Muscle of leg (tissue), 11 donors: Measurements from ENCODE around the gene PLEKHA1. TPM values are rescaled to one million over a fixed set of nuclear protein-coding genes. Genes with fewer than 3 reads are reported as not detected.

Experiments used
- DNase-seq: peaks from one replicate; pipeline ENCODE4 v3.0.0; 2013
- H3K27ac ChIP-seq: one replicate; pipeline ENCODE4 v1.5.1; 2013; ENCODE audit warnings: mild to moderate bottlenecking, low read length, control low read depth
- H3K27me3 ChIP-seq: one replicate; pipeline ENCODE4 v1.6.1; 2013; ENCODE audit warnings: low read length; ENCODE audit not compliant: control insufficient read depth, insufficient read depth
- H3K36me3 ChIP-seq: one replicate; pipeline ENCODE4 v1.6.1; 2013; ENCODE audit warnings: low read length; ENCODE audit not compliant: control insufficient read depth, insufficient read depth
- H3K4me1 ChIP-seq: one replicate; pipeline ENCODE4 v1.6.1; 2013; ENCODE audit warnings: low read length; ENCODE audit not compliant: control insufficient read depth, insufficient read depth
- H3K4me3 ChIP-seq: one replicate; pipeline ENCODE4 v1.5.1; 2013; ENCODE audit warnings: low read length, control low read depth
- H3K9me3 ChIP-seq: replicated peaks from 2 replicates; pipeline ENCODE4 v1.6.1; 2013; ENCODE audit warnings: low read depth, low read length; ENCODE audit not compliant: control insufficient read depth
- WGBS: methylation state at CpG from one replicate; pipeline ENCODE4 v1.1.5; 2013; ENCODE audit warnings: missing lambda C conversion rate; ENCODE audit not compliant: insufficient coverage; 5-methylcytosine and 5-hydroxymethylcytosine counted together
- polyA plus RNA-seq, 8 donors: library from polyadenylated mRNA; unstranded; fragments of 120-200 nt; gene quantifications; one replicate each; pipeline versions ENCODE4 v1.2.1 to v1.2.3, GENCODE V29; 2013; ENCODE audit warnings: inconsistent platforms in 1 of 8, low replicate concordance in 1 of 8; ENCODE audit not compliant: insufficient read length in 8 of 8, insufficient read depth in 1 of 8
- total RNA-seq: library from RNA; stranded (reverse); fragments of 120-200 nt; gene quantifications from one replicate; pipeline ENCODE4 v1.2.4, GENCODE V29; 2013

PLEKHA1 gene
- total and polyA plus RNA-seq, 9 donors = 22.0 to 36.3 (median 29.9) TPM

DNA sequence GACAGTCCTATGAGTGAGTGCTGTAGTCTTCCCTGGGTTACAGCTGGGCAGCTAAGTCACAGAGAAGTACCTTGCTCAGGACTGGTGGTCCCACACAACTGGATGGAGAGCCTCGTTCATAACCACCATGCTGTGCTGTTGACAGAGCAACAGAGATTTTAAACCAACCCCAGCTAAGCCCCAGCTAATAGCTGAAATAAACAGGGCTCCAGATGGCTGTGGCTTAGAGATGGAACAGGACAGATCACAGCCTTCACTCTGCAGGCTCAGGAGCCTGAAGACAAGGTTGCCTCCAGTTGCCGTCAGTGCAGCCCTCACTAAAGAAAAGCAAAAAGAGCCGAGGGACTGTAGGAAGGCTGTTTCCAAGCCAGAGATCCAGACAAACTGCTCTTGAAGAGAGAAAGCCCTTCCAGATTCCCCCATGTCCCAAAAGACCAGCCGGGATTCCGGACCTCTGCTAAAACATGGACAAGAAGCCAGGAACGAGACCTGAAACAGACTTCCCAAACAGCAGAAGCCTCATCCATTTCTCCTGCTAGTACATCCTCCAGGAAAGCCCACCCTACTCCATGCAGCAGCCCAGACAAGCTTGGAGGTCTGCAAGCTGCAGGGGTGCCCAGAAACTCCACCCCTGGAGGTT lies 91.0 kb downstream of the PLEKHA1 start:
- peak; percentile 84 for DNase-seq
- H3K9me3 ChIP-seq = no peaks in the 10 kb centered on the region
- peaks cover 2% of the 10 kb centered on the region for H3K36me3 ChIP-seq
- peaks cover 28% of the 10 kb centered on the region for H3K4me1 ChIP-seq
- WGBS = 45% methylated on average over 5 of the region's 6 CpGs
- H3K27ac ChIP-seq = no peak overlapping the region
- peaks cover 37% of the 10 kb centered on the region for H3K27me3 ChIP-seq
- no peak overlapping the region for H3K4me3 ChIP-seq

GRCh38 chr10:122466951-122467381 lies 92.5 kb downstream of the PLEKHA1 start:
- DNase-seq = peak; percentile 50
- H3K27ac ChIP-seq = no peak overlapping the region
- peaks cover 39% of the 10 kb centered on the region for H3K27me3 ChIP-seq
- no peaks in the 10 kb centered on the region for H3K9me3 ChIP-seq
- WGBS = 68% methylated on average over 4 of the region's 8 CpGs
- no peak overlapping the region for H3K4me3 ChIP-seq
- H3K36me3 ChIP-seq = peaks cover 2% of the 10 kb centered on the region
- peaks cover 22% of the 10 kb centered on the region for H3K4me1 ChIP-seq

DNA sequence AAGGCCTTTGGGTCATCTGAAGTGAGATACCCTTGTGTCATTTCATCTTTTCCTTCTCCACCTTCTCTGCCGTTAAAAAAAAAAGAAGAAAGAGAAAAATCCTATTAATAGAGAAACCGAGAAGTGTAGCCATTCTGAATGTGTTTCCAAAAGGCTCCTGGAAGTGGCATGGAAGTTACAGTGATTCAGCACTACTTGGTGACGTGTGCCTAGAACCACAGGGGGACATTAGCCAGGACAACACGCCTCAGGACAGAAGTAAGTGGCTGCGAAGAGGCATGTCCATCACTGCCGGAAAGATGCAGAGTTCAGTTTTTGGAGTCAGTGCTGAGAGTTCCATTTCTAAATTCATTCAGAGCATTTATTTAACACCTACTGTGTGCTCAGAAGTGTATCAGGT lies 93.2 kb downstream of the PLEKHA1 start:
- DNase-seq = no peak
- WGBS = 79% methylated on average over 3 of the region's 6 CpGs
- Histone ChIP-seq H3K9me3 (no peaks in the 10 kb centered on the region), H3K4me1 (peaks cover 21% of the 10 kb centered on the region), H3K27me3 (peaks cover 33% of the 10 kb centered on the region), H3K27ac (no peak overlapping the region), H3K4me3 (no peak overlapping the region), H3K36me3 (peaks cover 2% of the 10 kb centered on the region)

GRCh38 chr10:122468307-122468925 lies 93.9 kb downstream of the PLEKHA1 start:
- Histone ChIP-seq H3K27ac (no peak overlapping the region), H3K27me3 (peaks cover 28% of the 10 kb centered on the region), H3K9me3 (no peaks in the 10 kb centered on the region), H3K36me3 (peaks cover 2% of the 10 kb centered on the region), H3K4me3 (no peak overlapping the region), H3K4me1 (peaks cover 14% of the 10 kb centered on the region)
- WGBS = 100% methylated on average over 2 of the region's 5 CpGs
- peak; percentile 45 for DNase-seq

- 96% methylated on average over 2 of the region's 11 CpGs for WGBS
- Histone ChIP-seq H3K9me3 (no peaks in the 10 kb centered on the region), H3K4me3 (no peak overlapping the region), H3K36me3 (peaks cover 2% of the 10 kb centered on the region), H3K4me1 (peaks cover 9% of the 10 kb centered on the region), H3K27me3 (peaks cover 21% of the 10 kb centered on the region), H3K27ac (no peak overlapping the region)
- DNase-seq = peak; percentile 45
Observed at GRCh38 chr10:122468926-122469781, 94.6 kb downstream of the PLEKHA1 start.

DNA sequence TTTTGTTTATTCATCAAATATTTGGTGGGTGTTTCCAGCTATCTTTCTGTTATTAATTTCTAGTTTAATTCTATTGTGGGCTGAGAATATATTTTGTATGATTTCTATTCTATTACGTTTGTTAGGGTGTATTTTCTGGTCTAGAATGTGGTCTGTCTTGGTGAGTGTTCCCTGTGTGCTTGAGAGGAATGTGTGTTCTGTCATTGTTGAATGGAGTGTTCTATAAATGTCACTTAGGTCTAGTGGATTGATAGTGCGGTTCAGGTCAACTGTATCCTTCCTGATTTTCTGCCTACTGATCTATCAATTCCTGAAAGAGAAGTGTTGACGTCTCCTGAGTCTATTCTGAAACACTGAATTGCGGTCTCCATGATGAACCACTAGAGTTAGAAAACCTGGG lies 95.3 kb downstream of the PLEKHA1 start:
- Histone ChIP-seq H3K27ac (no peak overlapping the region), H3K4me1 (peaks cover 9% of the 10 kb centered on the region), H3K36me3 (peaks cover 2% of the 10 kb centered on the region), H3K27me3 (peaks cover 16% of the 10 kb centered on the region), H3K9me3 (no peaks in the 10 kb centered on the region), H3K4me3 (no peak overlapping the region)
- DNase-seq = no peak
- WGBS = 100% methylated on average over 3 of the region's 4 CpGs

DNA sequence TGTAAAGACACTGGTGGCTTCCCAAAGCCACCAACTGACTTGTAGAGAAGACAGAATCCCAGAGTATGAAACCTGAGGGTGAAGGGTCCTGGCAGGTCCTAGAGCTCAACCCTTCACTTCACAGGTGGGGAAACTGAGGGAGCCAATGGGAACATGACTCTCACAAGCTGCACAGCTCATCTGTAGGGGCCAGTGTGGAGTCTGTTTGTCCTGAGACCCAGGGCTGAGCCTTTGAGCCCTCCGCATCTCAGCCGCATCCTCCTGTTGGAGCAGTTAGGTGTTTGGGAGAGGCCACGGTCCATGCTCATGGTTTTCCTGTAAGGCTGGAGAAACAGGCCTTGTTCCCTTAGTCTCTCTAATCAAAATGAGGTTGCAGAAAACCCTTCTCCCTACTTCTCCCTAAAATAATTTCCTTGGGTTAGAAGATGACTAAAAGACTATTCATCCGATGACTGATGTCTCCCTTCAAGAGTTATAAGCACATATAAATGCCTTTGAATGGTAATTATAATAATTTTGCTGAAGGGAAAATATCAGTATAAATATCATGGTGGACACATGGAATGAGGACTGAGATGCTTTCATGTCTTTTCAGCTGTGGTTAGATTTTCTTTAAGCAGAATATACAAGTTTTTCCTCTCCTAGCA lies 97.1 kb downstream of the PLEKHA1 start:
- WGBS = 100% methylated on average over 2 of the region's 4 CpGs
- Histone ChIP-seq H3K4me3 (no peak overlapping the region), H3K27me3 (peaks cover 9% of the 10 kb centered on the region), H3K4me1 (peaks cover 25% of the 10 kb centered on the region), H3K27ac (no peak overlapping the region), H3K9me3 (no peaks in the 10 kb centered on the region), H3K36me3 (peaks cover 2% of the 10 kb centered on the region)
- DNase-seq = no peak

DNA sequence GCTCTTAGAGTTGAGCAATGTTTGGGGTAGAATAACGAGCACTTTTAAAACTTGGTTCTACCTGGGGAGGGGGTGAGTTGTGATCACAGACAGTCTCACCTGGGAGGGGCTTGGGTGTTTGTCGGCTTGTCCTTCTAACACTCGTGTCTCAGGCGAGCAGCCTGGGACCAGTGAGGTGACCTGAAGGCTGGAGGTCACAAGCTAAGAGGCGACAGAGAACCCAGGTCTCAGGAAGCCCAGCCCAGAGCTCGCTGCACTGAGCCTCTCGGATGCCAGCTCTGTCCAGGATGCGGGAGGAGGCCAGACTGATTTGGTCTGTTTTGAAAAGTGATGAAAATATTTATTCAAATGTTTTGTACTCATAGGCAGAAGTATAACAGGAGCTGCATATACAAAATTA lies 98.6 kb downstream of the PLEKHA1 start:
- H3K9me3 ChIP-seq = no peaks in the 10 kb centered on the region
- no peak overlapping the region for H3K27ac ChIP-seq
- H3K36me3 ChIP-seq = no peaks in the 10 kb centered on the region
- DNase-seq = no peak
- H3K4me3 ChIP-seq = no peak overlapping the region
- peaks cover 9% of the 10 kb centered on the region for H3K27me3 ChIP-seq
- 73% methylated on average over 4 of the region's 8 CpGs for WGBS
- H3K4me1 ChIP-seq = peaks cover 29% of the 10 kb centered on the region

GRCh38 chr10:122474131-122474818 lies 99.8 kb downstream of the PLEKHA1 start:
- WGBS = 62% methylated on average over 5 of the region's 15 CpGs
- Histone ChIP-seq H3K4me3 (no peak overlapping the region), H3K4me1 (peaks cover 31% of the 10 kb centered on the region), H3K9me3 (no peaks in the 10 kb centered on the region), H3K36me3 (no peaks in the 10 kb centered on the region), H3K27me3 (peaks cover 9% of the 10 kb centered on the region), H3K27ac (peak overlapping the region; percentile 80)
- peak; percentile 74 for DNase-seq
